AG09319 (cell line): ENCODE data around the gene CHURC1.

ENCODE experiments used
- DNase-seq: peaks from one replicate; pipeline ENCODE4 v3.0.0-alpha.2; 2010; ENCODE audit warnings: low read depth; ENCODE audit errors: extremely low read depth
- TF ChIP-seq, protein P1 (sequence below): IDR thresholded peaks from 2 replicates; pipeline ENCODE4 v1.5.1; 2011; ENCODE audit warnings: low read depth, mild to moderate bottlenecking, inconsistent platforms, low read length, moderate library complexity

The CHURC1 gene

GRCh38 chr14:64939817-64940190 lies 25.5 kb downstream of the CHURC1 start:
- DNase-seq: no peak

GRCh38 chr14:64940336-64940910 lies 26.2 kb downstream of the CHURC1 start:
- DNase-seq: no peak
- TF ChIP-seq, protein P1, sequence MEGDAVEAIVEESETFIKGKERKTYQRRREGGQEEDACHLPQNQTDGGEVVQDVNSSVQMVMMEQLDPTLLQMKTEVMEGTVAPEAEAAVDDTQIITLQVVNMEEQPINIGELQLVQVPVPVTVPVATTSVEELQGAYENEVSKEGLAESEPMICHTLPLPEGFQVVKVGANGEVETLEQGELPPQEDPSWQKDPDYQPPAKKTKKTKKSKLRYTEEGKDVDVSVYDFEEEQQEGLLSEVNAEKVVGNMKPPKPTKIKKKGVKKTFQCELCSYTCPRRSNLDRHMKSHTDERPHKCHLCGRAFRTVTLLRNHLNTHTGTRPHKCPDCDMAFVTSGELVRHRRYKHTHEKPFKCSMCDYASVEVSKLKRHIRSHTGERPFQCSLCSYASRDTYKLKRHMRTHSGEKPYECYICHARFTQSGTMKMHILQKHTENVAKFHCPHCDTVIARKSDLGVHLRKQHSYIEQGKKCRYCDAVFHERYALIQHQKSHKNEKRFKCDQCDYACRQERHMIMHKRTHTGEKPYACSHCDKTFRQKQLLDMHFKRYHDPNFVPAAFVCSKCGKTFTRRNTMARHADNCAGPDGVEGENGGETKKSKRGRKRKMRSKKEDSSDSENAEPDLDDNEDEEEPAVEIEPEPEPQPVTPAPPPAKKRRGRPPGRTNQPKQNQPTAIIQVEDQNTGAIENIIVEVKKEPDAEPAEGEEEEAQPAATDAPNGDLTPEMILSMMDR: no peak

More at GRCh38 chr14:64939817-64940190, 25.5 kb downstream of the CHURC1 start:
- TF ChIP-seq, protein P1: no peak

DNA sequence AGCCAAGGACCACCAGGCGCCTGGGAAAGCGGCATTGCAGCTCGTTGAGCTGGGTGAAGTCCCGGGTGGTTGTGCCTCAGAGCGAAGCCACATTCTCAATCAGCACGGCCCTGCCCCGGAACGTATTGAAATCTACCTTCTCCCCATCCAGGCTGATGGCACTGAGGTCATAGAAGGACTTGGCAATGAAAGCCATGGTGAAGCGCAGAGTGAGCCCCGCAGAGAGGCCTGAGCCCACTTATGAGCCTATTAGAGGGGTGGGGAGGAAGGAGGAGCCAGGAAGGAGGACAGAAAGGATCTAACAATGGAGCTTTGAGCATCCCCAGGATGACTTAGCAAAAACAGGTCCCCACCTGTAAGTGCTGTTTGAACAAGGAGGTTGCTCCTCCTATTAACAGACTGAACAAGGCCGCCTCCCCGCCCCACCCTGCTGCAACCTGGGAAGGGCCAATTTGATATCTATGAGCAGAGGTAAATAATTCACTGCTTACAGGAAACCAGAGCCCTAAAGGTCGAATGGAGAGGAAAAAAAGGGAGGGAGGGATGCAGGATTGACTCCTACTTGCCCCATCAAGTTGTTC lies 28.4 kb downstream of the CHURC1 start, which contains the start of gene GPX2:
Gene GPX2, minus strand, starts transcription at position 215 of the 581 bp plus-strand sequence. Its CDS starts 19 bp downstream, at position 196.
- TF ChIP-seq, protein P1: no peak
- no peak for DNase-seq

- TF ChIP-seq, protein P1: no peak
- DNase-seq: no peak
These were observed 29.3 kb downstream of the CHURC1 start for GRCh38 chr14:64943556-64943955.

DNA sequence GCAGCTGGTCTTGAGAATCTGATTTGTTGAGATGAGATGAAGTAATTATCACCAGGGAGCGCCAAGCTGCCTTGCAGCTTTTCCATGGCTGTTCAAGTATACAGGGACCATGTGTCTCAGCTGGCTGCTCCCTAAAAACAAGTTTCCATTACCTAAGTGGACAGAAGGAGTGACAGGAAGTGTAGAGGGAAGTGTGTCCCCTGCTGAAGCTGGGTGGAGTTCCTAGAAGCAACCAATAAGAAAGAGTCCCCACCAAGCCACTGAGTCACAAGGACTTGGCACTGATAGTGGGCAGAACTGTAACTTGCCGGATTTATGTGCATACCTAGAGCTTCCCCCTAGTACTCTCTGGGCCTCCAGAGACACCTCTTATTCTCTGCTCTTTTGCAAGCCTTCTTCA lies 29.8 kb downstream of the CHURC1 start:
- no peak for DNase-seq
- TF ChIP-seq, protein P1: no peak

DNA sequence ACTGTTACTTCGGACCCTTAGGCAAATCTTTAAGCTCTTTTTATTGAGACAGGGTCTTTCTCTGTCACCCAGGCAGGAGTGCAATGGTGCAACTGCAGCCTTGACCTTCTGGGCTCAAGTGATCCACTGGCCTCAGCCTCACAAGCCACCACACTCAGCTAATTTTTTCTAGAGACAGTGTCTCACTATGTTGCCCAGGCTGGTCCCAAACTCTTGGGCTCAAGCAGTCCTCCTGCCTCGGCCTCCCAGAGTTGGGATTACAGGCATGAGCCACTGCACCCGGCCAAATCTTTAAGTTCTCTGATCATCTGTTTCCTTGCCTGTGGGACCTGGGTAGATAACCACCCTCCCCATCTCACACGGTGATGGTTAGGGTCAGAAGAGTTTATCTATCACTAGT lies 30.6 kb downstream of the CHURC1 start:
- TF ChIP-seq, protein P1: no peak
- no peak for DNase-seq

DNA sequence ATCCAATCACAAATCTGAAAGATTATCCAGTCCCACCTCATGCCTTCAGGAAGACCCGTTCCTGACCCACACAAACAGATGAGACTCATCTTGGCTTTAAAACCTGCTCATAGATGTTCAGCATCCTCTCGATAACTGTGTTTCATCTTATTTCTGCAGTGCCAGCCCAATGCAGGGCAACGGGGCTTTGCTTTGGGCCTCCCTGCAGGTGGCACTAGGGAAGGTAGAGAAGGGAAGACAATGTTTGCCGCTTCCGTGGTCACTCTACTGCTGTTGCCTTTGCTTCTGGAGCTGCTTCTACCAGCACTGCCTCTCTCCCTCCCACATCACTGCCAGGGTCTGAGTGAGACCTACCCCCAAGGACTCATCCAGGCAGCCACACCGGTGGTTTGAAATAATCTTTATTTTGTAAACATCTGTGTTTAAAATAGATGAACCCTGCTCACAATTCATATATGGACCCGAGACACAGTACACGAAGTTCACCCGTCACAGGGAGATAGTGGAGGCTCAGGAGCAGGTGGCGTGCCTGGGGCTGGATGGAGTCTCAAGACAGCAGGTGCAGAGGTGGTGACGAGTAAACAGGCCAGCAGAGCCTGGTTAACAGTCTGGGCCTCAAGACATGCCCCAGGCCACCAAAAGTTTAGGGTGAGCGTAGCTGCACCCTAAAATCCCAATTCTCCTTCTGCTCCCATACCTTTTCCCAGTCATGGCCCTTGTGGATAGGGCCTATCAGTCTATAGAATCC lies 31.4 kb downstream of the CHURC1 start:
- no peak for DNase-seq
- TF ChIP-seq, protein P1: no peak
